Measurements from ENCODE around the gene RBKS.
"Not testable (repeated sequence)": the region's sequence is repeated elsewhere in the genome, so short reads cannot be mapped to it uniquely, and the experiment has no call there.

The RBKS gene

GRCh38 chr2:27798948-27799645, 91.1 kb downstream of the RBKS start:
- peak; percentile 100 for DNase-seq (ENCODE audit: low read depth)

- no peak for DNase-seq (ENCODE audit: low read depth)
These were observed 91.7 kb downstream of the RBKS start for GRCh38 chr2:27798486-27798885.

- no peak for DNase-seq (ENCODE audit: low read depth)
These were observed 92.3 kb downstream of the RBKS start for GRCh38 chr2:27797841-27798240.

- peak; percentile 24 for DNase-seq (ENCODE audit: low read depth)
These were observed 93.1 kb downstream of the RBKS start for GRCh38 chr2:27796791-27797765.

- DNase-seq (ENCODE audit: low read depth) = peak; percentile 48
These were observed 94.3 kb downstream of the RBKS start for GRCh38 chr2:27795868-27796277.

- no peak for DNase-seq (ENCODE audit: low read depth)
These were observed 94.9 kb downstream of the RBKS start for GRCh38 chr2:27795093-27795834.

- peak; percentile 30 for DNase-seq (ENCODE audit: low read depth)
These were observed 97.4 kb downstream of the RBKS start for GRCh38 chr2:27792759-27793158.

GRCh38 chr2:27790796-27791195, 99.4 kb downstream of the RBKS start:
- DNase-seq (ENCODE audit: low read depth) = no peak

GRCh38 chr2:27782701-27783100, 107.5 kb downstream of the RBKS start:
- DNase-seq (ENCODE audit: low read depth) = no peak

GRCh38 chr2:27781496-27781895, 108.7 kb downstream of the RBKS start:
- DNase-seq (ENCODE audit: low read depth) = no peak

- no peak for DNase-seq (ENCODE audit: low read depth)
These were observed 110.7 kb downstream of the RBKS start for GRCh38 chr2:27779417-27780055.

GRCh38 chr2:27776696-27777095, 113.5 kb downstream of the RBKS start:
- no peak for DNase-seq (ENCODE audit: low read depth)

- DNase-seq (ENCODE audit: low read depth) = peak; percentile 73
These were observed 114.1 kb downstream of the RBKS start for GRCh38 chr2:27776097-27776496.

- no peak for DNase-seq (ENCODE audit: low read depth)
These were observed 116.2 kb downstream of the RBKS start for GRCh38 chr2:27773959-27774358.

GRCh38 chr2:27772804-27773203, 117.4 kb downstream of the RBKS start:
- no peak for DNase-seq (ENCODE audit: low read depth)

GRCh38 chr2:27771548-27772335, 118.4 kb downstream of the RBKS start, which contains the start of gene MRPL33:
TSS of gene MRPL33 (plus strand) at chr2:27771719. CDS start at chr2:27771778, 59 bp downstream.
- peak; percentile 82 for DNase-seq (ENCODE audit: low read depth)

GRCh38 chr2:27771202-27771547, 119.0 kb downstream of the RBKS start:
- no peak for DNase-seq (ENCODE audit: low read depth)

- no peak for DNase-seq (ENCODE audit: low read depth)
These were observed 123.9 kb downstream of the RBKS start for GRCh38 chr2:27766287-27766661.

- no peak for DNase-seq (ENCODE audit: low read depth)
These were observed 124.4 kb downstream of the RBKS start for GRCh38 chr2:27765621-27766286.

- DNase-seq (ENCODE audit: low read depth) = not testable (repeated sequence)
These were observed 125.7 kb downstream of the RBKS start for GRCh38 chr2:27764526-27764925.

- DNase-seq (ENCODE audit: low read depth) = no peak
These were observed 126.3 kb downstream of the RBKS start for GRCh38 chr2:27763907-27764267.

Measured in fibroblast of gingiva (primary cell).